ENCODE results near the gene EFR3B.

The EFR3B gene

GRCh38 chr2:25041928-25042320 lies at the start of gene EFR3B:
TSS of gene EFR3B (plus strand) at chr2:25042076. CDS start at chr2:25042313, 237 bp downstream.
- TF ChIP-seq MAX (IDR thresholded peaks at IDR 0.05) (no peak), TEAD4 (IDR thresholded peaks at IDR 0.05) (no peak), ZBTB7A (IDR thresholded peaks at IDR 0.05; ENCODE audit: low read depth) (no peak), REST (IDR thresholded peaks at IDR 0.05; ENCODE audit: low read depth) (no peak), RAD21 (IDR thresholded peaks at IDR 0.05; ENCODE audit: low read depth) (no peak), NFIC (IDR thresholded peaks at IDR 0.05) (no peak)

GRCh38 chr2:24993406-24994145 lies 48.3 kb upstream of the EFR3B start:
- TF ChIP-seq TEAD4 (IDR thresholded peaks at IDR 0.05) = no peak

- TF ChIP-seq CEBPB (IDR thresholded peaks at IDR 0.05) (no peak), TAF1 (IDR thresholded peaks at IDR 0.05; ENCODE audit: low read depth) (no peak), REST (IDR thresholded peaks at IDR 0.05; ENCODE audit: low read depth) (no peak), TEAD4 (IDR thresholded peaks at IDR 0.05) (no peak), USF1 (IDR thresholded peaks at IDR 0.05) (no peak), TCF12 (IDR thresholded peaks at IDR 0.05; ENCODE audit: low read depth) (no peak), FOXM1 (IDR thresholded peaks at IDR 0.05; ENCODE audit: borderline replicate concordance, low read depth) (no peak), ZBTB7A (IDR thresholded peaks at IDR 0.05; ENCODE audit: low read depth) (no peak), MAX (IDR thresholded peaks at IDR 0.05) (no peak), NFIC (IDR thresholded peaks at IDR 0.05) (no peak), YY1 (IDR thresholded peaks at IDR 0.05; ENCODE audit: low read depth) (no peak), EP300 (IDR thresholded peaks at IDR 0.05; ENCODE audit: borderline replicate concordance) (no peak), CREB1 (IDR thresholded peaks at IDR 0.05; ENCODE audit: low read depth) (no peak), RAD21 (IDR thresholded peaks at IDR 0.05; ENCODE audit: low read depth) (no peak), EGR1 (IDR thresholded peaks at IDR 0.05) (no peak)
These were observed 47.6 kb upstream of the EFR3B start for GRCh38 chr2:24994146-24994724.

GRCh38 chr2:25000036-25000435 lies 41.8 kb upstream of the EFR3B start:
- TF ChIP-seq TCF12 (IDR thresholded peaks at IDR 0.05; ENCODE audit: low read depth) = no peak
- no peak for TF ChIP-seq TAF1 (IDR thresholded peaks at IDR 0.05; ENCODE audit: low read depth)
- TF ChIP-seq EGR1 (IDR thresholded peaks at IDR 0.05) = no peak

GRCh38 chr2:25000503-25001324 lies 41.2 kb upstream of the EFR3B start:
- no peak for TF ChIP-seq USF1 (IDR thresholded peaks at IDR 0.05)
- TF ChIP-seq TEAD4 (IDR thresholded peaks at IDR 0.05) = no peak
- TF ChIP-seq FOXM1 (IDR thresholded peaks at IDR 0.05; ENCODE audit: borderline replicate concordance, low read depth) = no peak
- no peak for TF ChIP-seq EGR1 (IDR thresholded peaks at IDR 0.05)
- TF ChIP-seq REST (IDR thresholded peaks at IDR 0.05; ENCODE audit: low read depth) = no peak
- TF ChIP-seq NFIC (IDR thresholded peaks at IDR 0.05) = no peak
- no peak for TF ChIP-seq CEBPB (IDR thresholded peaks at IDR 0.05)
- no peak for TF ChIP-seq EP300 (IDR thresholded peaks at IDR 0.05; ENCODE audit: borderline replicate concordance)
- no peak for TF ChIP-seq YY1 (IDR thresholded peaks at IDR 0.05; ENCODE audit: low read depth)
- TF ChIP-seq TCF12 (IDR thresholded peaks at IDR 0.05; ENCODE audit: low read depth) = no peak
- TF ChIP-seq CREB1 (IDR thresholded peaks at IDR 0.05; ENCODE audit: low read depth) = no peak
- TF ChIP-seq MAX (IDR thresholded peaks at IDR 0.05) = no peak
- no peak for TF ChIP-seq TAF1 (IDR thresholded peaks at IDR 0.05; ENCODE audit: low read depth)
- no peak for TF ChIP-seq RAD21 (IDR thresholded peaks at IDR 0.05; ENCODE audit: low read depth)
- no peak for TF ChIP-seq ZBTB7A (IDR thresholded peaks at IDR 0.05; ENCODE audit: low read depth)
